PC-9 (cell line): ENCODE results near the gene SAG. TPM values are rescaled to one million over a fixed set of nuclear protein-coding genes. Genes with fewer than 3 reads are reported as not detected.

Experiments used
- BruUV-seq: library from RNA; stranded (reverse); fragments of 400-500 nt; replicated peaks from 2 replicates; lab custom pipeline; 2021; lab: Mats Ljungman, UMichigan
- CTCF ChIA-PET: fragments of 300-600 bp; sonication (Branson Sonifier 250); formaldehyde crosslinking; loops from one replicate; lab custom pipeline; 2022; ENCODE audit warnings: antibody characterized with exemption; lab: Charles Lee
- POLR2A ChIA-PET: fragments of 300-600 bp; sonication (Branson Sonifier 250); formaldehyde crosslinking; loops from one replicate; lab custom pipeline; 2022; ENCODE audit warnings: antibody characterized with exemption; ENCODE audit not compliant: unreplicated experiment; lab: Charles Lee
- DNase-seq, 2 experiments: peaks; one replicate each; pipeline versions ENCODE4 v3.0.0 to v3.0.0-alpha.2; 2015 to 2022; ENCODE audit warnings: mixed read lengths in 1 of 2
- H2AFZ ChIP-seq: fragments of 200-600 bp; sonication (generic); 2 replicates; pipeline ENCODE4 v1.8.1; 2017; ENCODE audit warnings: antibody characterized with exemption
- H3F3A ChIP-seq: fragments of 200-600 bp; sonication (generic); 2 replicates; pipeline ENCODE4 v1.8.1; 2017; ENCODE audit warnings: antibody characterized with exemption, mild to moderate bottlenecking, low read depth; ENCODE audit not compliant: insufficient read depth
- H3K27ac ChIP-seq: fragments of 200-600 bp; sonication (generic); 2 replicates; pipeline ENCODE4 v1.6.1; 2016; ENCODE audit warnings: mixed run types
- H3K27me3 ChIP-seq: fragments of 200-600 bp; sonication (generic); 2 replicates; pipeline ENCODE4 v1.6.1; 2016; ENCODE audit warnings: low read depth, mixed run types; ENCODE audit not compliant: insufficient read depth
- H3K36me3 ChIP-seq: fragments of 200-600 bp; sonication (generic); 2 replicates; pipeline ENCODE4 v1.6.1; 2016; ENCODE audit warnings: low read depth, mixed run types
- H3K4me1 ChIP-seq: fragments of 200-600 bp; sonication (generic); replicated peaks from 2 replicates; pipeline ENCODE4 v1.6.1; 2016; ENCODE audit warnings: mixed run types; ENCODE audit not compliant: insufficient read depth
- H3K4me2 ChIP-seq: fragments of 200-600 bp; sonication (generic); 2 replicates; pipeline ENCODE4 v1.6.1; 2017; ENCODE audit warnings: mixed run types
- H3K4me3 ChIP-seq: fragments of 200-600 bp; sonication (generic); 2 replicates; pipeline ENCODE4 v1.6.1; 2016; ENCODE audit warnings: mixed run types
- H3K79me2 ChIP-seq: fragments of 200-600 bp; sonication (generic); 2 replicates; pipeline ENCODE4 v1.6.1; 2017; ENCODE audit warnings: low read depth, mixed run types
- H3K9me2 ChIP-seq: fragments of 200-600 bp; sonication (generic); 2 replicates; pipeline ENCODE4 v1.8.1; 2017; ENCODE audit warnings: mild to moderate bottlenecking; ENCODE audit not compliant: insufficient read depth
- H3K9me3 ChIP-seq: fragments of 200-600 bp; sonication (generic); 2 replicates; pipeline ENCODE4 v1.8.1; 2016; ENCODE audit warnings: low read depth; ENCODE audit not compliant: insufficient read depth
- H4K20me1 ChIP-seq: fragments of 200-600 bp; sonication (generic); 2 replicates; pipeline ENCODE4 v1.8.1; 2017; ENCODE audit not compliant: insufficient read depth
- EZH2 ChIP-seq: fragments of 200-600 bp; sonication (generic); IDR thresholded peaks from 2 replicates; pipeline ENCODE4 v1.8.0; 2017; ENCODE audit warnings: antibody characterized with exemption, low read depth
- intact Hi-C: fragments of 100-400 bp; cut with micrococcal nuclease; formaldehyde crosslinking; loops from one replicate; pipeline ENCODE4 v1.10.0; 2022; ENCODE audit not compliant: unreplicated experiment
- total RNA-seq: library from RNA; stranded (reverse); gene quantifications from 2 replicates; pipeline ENCODE4 v1.2.3, GENCODE V29; 2021
- TF ChIP-seq, protein P1 (sequence below): fragments of 200-600 bp; sonication (generic); conservative IDR thresholded peaks from 2 replicates; pipeline ENCODE4 v1.6.1; 2017; ENCODE audit warnings: mixed run types, antibody characterized with exemption, mild to moderate bottlenecking, moderate library complexity

Gene SAG
- total RNA-seq, 1 experiment from 2014 or later: not detected

GRCh38 chr2:233389601-233390125, 82.0 kb downstream of the SAG start:
- no peaks in the 10 kb centered on the region for H3K9me2 ChIP-seq
- H3K9me3 ChIP-seq: no peaks in the 10 kb centered on the region
- intact Hi-C loops: no loop called here
- no peak overlapping the region for H3K4me3 ChIP-seq
- H3K4me2 ChIP-seq: no peak overlapping the region
- CTCF ChIA-PET: no interaction called here
- POLR2A ChIA-PET: no interaction called here
- TF ChIP-seq, protein P1, sequence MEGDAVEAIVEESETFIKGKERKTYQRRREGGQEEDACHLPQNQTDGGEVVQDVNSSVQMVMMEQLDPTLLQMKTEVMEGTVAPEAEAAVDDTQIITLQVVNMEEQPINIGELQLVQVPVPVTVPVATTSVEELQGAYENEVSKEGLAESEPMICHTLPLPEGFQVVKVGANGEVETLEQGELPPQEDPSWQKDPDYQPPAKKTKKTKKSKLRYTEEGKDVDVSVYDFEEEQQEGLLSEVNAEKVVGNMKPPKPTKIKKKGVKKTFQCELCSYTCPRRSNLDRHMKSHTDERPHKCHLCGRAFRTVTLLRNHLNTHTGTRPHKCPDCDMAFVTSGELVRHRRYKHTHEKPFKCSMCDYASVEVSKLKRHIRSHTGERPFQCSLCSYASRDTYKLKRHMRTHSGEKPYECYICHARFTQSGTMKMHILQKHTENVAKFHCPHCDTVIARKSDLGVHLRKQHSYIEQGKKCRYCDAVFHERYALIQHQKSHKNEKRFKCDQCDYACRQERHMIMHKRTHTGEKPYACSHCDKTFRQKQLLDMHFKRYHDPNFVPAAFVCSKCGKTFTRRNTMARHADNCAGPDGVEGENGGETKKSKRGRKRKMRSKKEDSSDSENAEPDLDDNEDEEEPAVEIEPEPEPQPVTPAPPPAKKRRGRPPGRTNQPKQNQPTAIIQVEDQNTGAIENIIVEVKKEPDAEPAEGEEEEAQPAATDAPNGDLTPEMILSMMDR: no peak
- H4K20me1 ChIP-seq: peaks cover 19% of the 10 kb centered on the region
- no peaks in the 10 kb centered on the region for H3K27me3 ChIP-seq
- no TSS peak for BruUV-seq
- peaks cover 19% of the 10 kb centered on the region for H3K36me3 ChIP-seq
- DNase-seq: no peak
- H2AFZ ChIP-seq: no peak overlapping the region
- H3F3A ChIP-seq: peaks cover 21% of the 10 kb centered on the region; the same call in 1 of the 2 replicates
- peaks cover 12% of the 10 kb centered on the region for H3K4me1 ChIP-seq
- peaks cover 37% of the 10 kb centered on the region for H3K79me2 ChIP-seq
- no peak overlapping the region for H3K27ac ChIP-seq

DNA sequence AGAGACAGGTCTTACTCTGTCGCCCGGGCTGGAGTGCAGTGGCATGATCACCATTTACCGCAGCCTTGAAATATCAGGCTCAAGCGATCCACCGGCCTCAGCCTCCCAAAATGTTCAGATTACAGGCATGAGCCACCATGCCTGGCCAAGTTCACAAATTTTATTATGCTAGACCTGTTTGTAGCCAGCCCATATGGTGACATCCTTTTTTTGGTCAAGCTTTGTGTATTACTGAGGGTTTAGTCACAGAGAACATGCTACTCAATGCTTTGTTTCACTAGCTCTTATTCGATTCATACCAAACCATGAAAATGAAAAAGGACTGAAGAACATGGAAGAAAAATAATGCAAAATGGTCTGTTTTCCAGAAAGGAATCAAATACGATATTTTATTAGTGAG, 88.1 kb downstream of the SAG start:
- BruUV-seq: no TSS peak
- no peak overlapping the region for H3K4me3 ChIP-seq
- peaks cover 15% of the 10 kb centered on the region; the same call in 1 of the 2 replicates for H3K36me3 ChIP-seq
- H3F3A ChIP-seq: peaks cover 21% of the 10 kb centered on the region; the same call in 1 of the 2 replicates
- no peaks in the 10 kb centered on the region for H3K9me2 ChIP-seq
- no peaks in the 10 kb centered on the region for H3K4me1 ChIP-seq
- no peak overlapping the region for H2AFZ ChIP-seq
- DNase-seq: no peak
- 0 out of 2 replicates have a peak, but pooled peaks cover 3% of the 10 kb centered on the region for H4K20me1 ChIP-seq
- TF ChIP-seq, protein P1: no peak
- no peak for TF ChIP-seq EZH2
- no peaks in the 10 kb centered on the region for H3K9me3 ChIP-seq
- no peak overlapping the region for H3K4me2 ChIP-seq
- no peaks in the 10 kb centered on the region for H3K27me3 ChIP-seq
- intact Hi-C loops: no loop called here
- ChIA-PET CTCF (no interaction called here), POLR2A (interaction anchor here (0.6 kb wide), 1 partner anchor 56 kb away, joined by 3 read pairs; no protein-coding TSS in a partner anchor)
- peaks cover 4% of the 10 kb centered on the region; the same call in 1 of the 2 replicates for H3K79me2 ChIP-seq
- H3K27ac ChIP-seq: no peak overlapping the region

Other genes starting within 250 kb of the SAG start
- 0.55 and 0.74 TPM in 2 replicates for gene INPP5D, start 247.5 kb upstream of the SAG start, total RNA-seq
- 55.7 and 63.9 TPM in 2 replicates for gene ATG16L1, start 56.1 kb upstream of the SAG start, total RNA-seq
- gene DGKD, start 46.7 kb downstream of the SAG start, total RNA-seq: 43.1 and 59.5 TPM in 2 replicates